Measurements from ENCODE around the gene KCNMA1.

Gene KCNMA1

GRCh38 chr10:77156406-77156879, 481.2 kb downstream of the KCNMA1 start:
- TF ChIP-seq Cebpa-rat (IDR thresholded peaks at IDR 0.05): no peak
- H3K27me3 ChIP-seq: no peaks in the 10 kb centered on the region
- no peak overlapping the region for H3K27ac ChIP-seq
- no peak overlapping the region for H3K9ac ChIP-seq
- no peaks in the 10 kb centered on the region for H4K20me1 ChIP-seq
- H3K4me2 ChIP-seq: no peak overlapping the region
- H3K4me3 ChIP-seq: no peak overlapping the region
- no peaks in the 10 kb centered on the region for H3K36me3 ChIP-seq
- H3K4me1 ChIP-seq: no peaks in the 10 kb centered on the region
- no peaks in the 10 kb centered on the region for H3K9me3 ChIP-seq

GRCh38 chr10:77152256-77152655, 485.4 kb downstream of the KCNMA1 start:
- no peak for TF ChIP-seq Cebpa-rat (IDR thresholded peaks at IDR 0.05)
- Histone ChIP-seq H3K4me3 (no peak overlapping the region), H3K27ac (no peak overlapping the region), H4K20me1 (no peaks in the 10 kb centered on the region), H3K4me2 (no peak overlapping the region), H3K36me3 (no peaks in the 10 kb centered on the region), H3K9ac (no peak overlapping the region), H3K9me3 (no peaks in the 10 kb centered on the region), H3K4me1 (no peaks in the 10 kb centered on the region), H3K27me3 (no peaks in the 10 kb centered on the region)

GRCh38 chr10:77151408-77151807, 486.2 kb downstream of the KCNMA1 start:
- H3K27ac ChIP-seq: no peak overlapping the region
- H3K4me2 ChIP-seq: no peak overlapping the region
- H3K27me3 ChIP-seq: no peaks in the 10 kb centered on the region
- TF ChIP-seq Cebpa-rat (IDR thresholded peaks at IDR 0.05): no peak
- no peak overlapping the region for H3K4me3 ChIP-seq
- no peaks in the 10 kb centered on the region for H3K36me3 ChIP-seq
- no peaks in the 10 kb centered on the region for H3K4me1 ChIP-seq
- no peaks in the 10 kb centered on the region for H3K9me3 ChIP-seq
- no peaks in the 10 kb centered on the region for H4K20me1 ChIP-seq
- H3K9ac ChIP-seq: no peak overlapping the region

- H3K27ac ChIP-seq: no peak overlapping the region
- no peak overlapping the region for H3K4me3 ChIP-seq
- no peaks in the 10 kb centered on the region for H3K4me1 ChIP-seq
- no peaks in the 10 kb centered on the region for H3K27me3 ChIP-seq
- H3K4me2 ChIP-seq: no peak overlapping the region
- H3K36me3 ChIP-seq: no peaks in the 10 kb centered on the region
- H3K9ac ChIP-seq: no peak overlapping the region
- H3K9me3 ChIP-seq: no peaks in the 10 kb centered on the region
- TF ChIP-seq Cebpa-rat (IDR thresholded peaks at IDR 0.05): no peak
- H4K20me1 ChIP-seq: no peaks in the 10 kb centered on the region
Measured at GRCh38 chr10:77149706-77150105, 487.9 kb downstream of the KCNMA1 start.

- Histone ChIP-seq H3K27ac (no peak overlapping the region), H3K36me3 (no peaks in the 10 kb centered on the region), H4K20me1 (no peaks in the 10 kb centered on the region), H3K9me3 (no peaks in the 10 kb centered on the region), H3K4me1 (no peaks in the 10 kb centered on the region), H3K27me3 (no peaks in the 10 kb centered on the region), H3K4me2 (no peak overlapping the region), H3K4me3 (no peak overlapping the region), H3K9ac (no peak overlapping the region)
- TF ChIP-seq Cebpa-rat (IDR thresholded peaks at IDR 0.05): no peak
Measured at GRCh38 chr10:77149001-77149400, 488.6 kb downstream of the KCNMA1 start.

GRCh38 chr10:77147871-77148270, 489.7 kb downstream of the KCNMA1 start:
- H3K4me3 ChIP-seq: no peak overlapping the region
- no peaks in the 10 kb centered on the region for H4K20me1 ChIP-seq
- no peak overlapping the region for H3K27ac ChIP-seq
- no peak for TF ChIP-seq Cebpa-rat (IDR thresholded peaks at IDR 0.05)
- H3K27me3 ChIP-seq: no peaks in the 10 kb centered on the region
- no peaks in the 10 kb centered on the region for H3K9me3 ChIP-seq
- no peaks in the 10 kb centered on the region for H3K4me1 ChIP-seq
- H3K9ac ChIP-seq: no peak overlapping the region
- H3K4me2 ChIP-seq: no peak overlapping the region
- H3K36me3 ChIP-seq: no peaks in the 10 kb centered on the region

DNA sequence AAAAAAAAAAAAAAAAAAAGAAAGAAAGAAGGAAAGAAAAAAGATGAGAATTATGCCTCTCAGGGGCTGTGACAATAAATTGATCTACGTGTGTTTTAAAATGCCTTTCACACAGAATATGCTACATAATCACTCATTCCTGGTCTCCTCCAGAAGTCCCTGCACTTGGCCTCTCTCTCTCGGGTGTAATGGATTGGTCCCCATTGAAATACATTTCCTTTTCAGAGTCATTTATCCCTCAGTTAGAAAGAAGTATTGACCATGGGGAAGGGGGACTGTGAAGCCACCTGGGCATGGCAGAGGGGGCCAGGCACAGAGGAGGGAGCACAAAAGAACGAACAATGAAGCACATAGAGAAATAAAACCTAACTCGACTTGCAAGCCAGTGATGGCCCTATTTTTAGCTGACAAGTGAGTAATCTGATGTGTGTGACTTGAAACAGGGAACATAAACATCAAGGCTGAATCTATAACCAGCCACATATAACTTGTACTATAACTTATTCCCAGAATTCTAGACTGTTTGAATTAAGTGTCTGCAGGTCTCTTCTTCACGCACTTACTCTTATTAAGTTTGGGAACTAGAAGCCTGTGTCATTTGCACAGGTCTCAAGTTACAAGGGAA, 490.8 kb downstream of the KCNMA1 start:
- no peak for TF ChIP-seq Cebpa-rat (IDR thresholded peaks at IDR 0.05)
- no peaks in the 10 kb centered on the region for H3K36me3 ChIP-seq
- H3K27ac ChIP-seq: no peak overlapping the region
- H3K4me1 ChIP-seq: no peaks in the 10 kb centered on the region
- H4K20me1 ChIP-seq: no peaks in the 10 kb centered on the region
- H3K4me3 ChIP-seq: no peak overlapping the region
- no peaks in the 10 kb centered on the region for H3K9me3 ChIP-seq
- no peak overlapping the region for H3K4me2 ChIP-seq
- no peaks in the 10 kb centered on the region for H3K27me3 ChIP-seq
- no peak overlapping the region for H3K9ac ChIP-seq

- Histone ChIP-seq H3K4me3 (no peak overlapping the region), H3K4me2 (no peak overlapping the region), H3K27me3 (no peaks in the 10 kb centered on the region), H3K4me1 (no peaks in the 10 kb centered on the region), H3K9ac (no peak overlapping the region), H3K36me3 (no peaks in the 10 kb centered on the region), H3K27ac (no peak overlapping the region), H3K9me3 (no peaks in the 10 kb centered on the region), H4K20me1 (no peaks in the 10 kb centered on the region)
- no peak for TF ChIP-seq Cebpa-rat (IDR thresholded peaks at IDR 0.05)
Measured at GRCh38 chr10:77144656-77145055, 493.0 kb downstream of the KCNMA1 start.

- Histone ChIP-seq H3K4me2 (no peak overlapping the region), H4K20me1 (no peaks in the 10 kb centered on the region), H3K4me1 (no peaks in the 10 kb centered on the region), H3K4me3 (no peak overlapping the region), H3K9me3 (no peaks in the 10 kb centered on the region), H3K27me3 (no peaks in the 10 kb centered on the region), H3K36me3 (no peaks in the 10 kb centered on the region), H3K27ac (no peak overlapping the region), H3K9ac (no peak overlapping the region)
- TF ChIP-seq Cebpa-rat (IDR thresholded peaks at IDR 0.05): no peak
Measured at GRCh38 chr10:77139252-77140160, 498.1 kb downstream of the KCNMA1 start.

DNA sequence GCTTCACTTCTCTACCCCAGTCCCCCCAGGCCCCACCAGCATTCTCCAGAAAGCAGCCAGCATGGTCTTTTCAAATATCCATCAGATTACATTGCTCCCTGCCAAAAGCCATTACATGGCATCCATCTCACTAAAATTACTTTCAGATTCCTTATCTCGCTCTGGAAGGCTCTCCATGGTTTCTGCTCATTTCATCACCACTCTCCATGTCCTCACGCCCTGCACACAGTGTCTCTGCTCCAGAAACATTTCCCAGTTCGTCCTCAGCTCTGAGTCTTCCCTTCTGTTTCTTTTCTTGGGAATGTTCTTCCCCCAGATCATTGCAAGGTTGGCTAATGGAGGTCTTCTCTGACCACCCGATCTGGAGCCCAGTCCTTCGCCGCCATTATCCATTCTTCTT, 499.1 kb downstream of the KCNMA1 start:
- no peaks in the 10 kb centered on the region for H3K27me3 ChIP-seq
- H3K4me1 ChIP-seq: no peaks in the 10 kb centered on the region
- H4K20me1 ChIP-seq: no peaks in the 10 kb centered on the region
- H3K27ac ChIP-seq: no peak overlapping the region
- no peak for TF ChIP-seq Cebpa-rat (IDR thresholded peaks at IDR 0.05)
- H3K4me3 ChIP-seq: no peak overlapping the region
- H3K9ac ChIP-seq: no peak overlapping the region
- H3K36me3 ChIP-seq: no peaks in the 10 kb centered on the region
- no peak overlapping the region for H3K4me2 ChIP-seq
- no peaks in the 10 kb centered on the region for H3K9me3 ChIP-seq
